GM21717 (cell line): ENCODE data around the gene TPM1.

Experiments used
- ATAC-seq: cut with Tn5 transposase; IDR thresholded peaks from one replicate; pipeline ENCODE4 v1.9.1; 2021; ENCODE audit warnings: mild to moderate bottlenecking, moderate library complexity; ENCODE audit not compliant: unreplicated experiment

Gene TPM1

GRCh38 chr15:63015618-63016017 is 26.9 kb upstream of the TPM1 start:
- no peak for ATAC-seq

- ATAC-seq, result no peak
Measured at GRCh38 chr15:63016234-63016633, 26.3 kb upstream of the TPM1 start.

GRCh38 chr15:63018639-63019038 is 23.9 kb upstream of the TPM1 start:
- no peak for ATAC-seq

DNA sequence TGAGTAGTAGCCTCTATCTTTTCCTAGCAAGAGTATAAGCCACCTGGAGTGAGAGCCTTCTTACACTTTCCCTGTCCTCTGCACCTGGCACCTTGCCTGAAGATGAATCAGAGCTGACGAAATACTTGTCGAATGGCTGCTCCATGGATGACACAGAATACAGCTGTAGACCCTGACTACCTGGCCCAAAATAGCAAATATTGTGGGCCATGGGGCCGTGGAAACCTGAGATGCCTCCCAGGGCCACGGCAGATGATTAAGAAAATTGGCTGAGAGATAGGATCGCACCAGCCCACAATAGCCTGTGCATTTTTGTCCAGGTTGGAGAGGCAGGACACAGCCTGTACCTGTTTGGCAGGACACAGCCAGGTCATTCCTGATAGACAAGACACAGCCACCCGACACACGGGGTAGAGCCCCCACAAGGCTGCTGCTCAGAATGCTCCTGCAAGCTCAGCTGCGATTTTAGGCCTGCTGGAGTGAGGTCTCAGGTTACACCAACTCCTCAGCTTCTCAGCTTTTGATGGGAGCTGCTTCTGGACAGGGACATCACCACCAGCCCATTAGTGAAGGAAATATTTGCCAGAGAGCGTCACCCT is 22.9 kb upstream of the TPM1 start:
- ATAC-seq, result no peak

DNA sequence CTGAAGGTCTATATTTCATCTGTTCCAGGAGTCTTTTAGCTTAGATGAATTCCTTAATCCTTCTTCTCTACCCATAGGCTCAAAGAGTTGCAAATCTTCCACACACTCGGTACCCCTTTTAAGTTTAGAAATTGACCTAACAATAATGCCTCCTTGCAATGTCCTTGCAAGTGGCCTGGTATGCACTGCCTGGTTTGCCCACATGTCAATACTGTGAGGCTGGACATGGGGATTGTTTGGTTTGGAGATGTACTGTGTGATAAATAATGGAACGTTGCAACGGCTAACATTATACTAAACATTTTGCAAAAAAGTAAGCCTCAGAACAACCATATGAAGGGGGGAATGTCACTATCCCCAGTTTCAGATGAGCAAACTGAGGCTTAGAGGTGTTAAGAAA is 22.4 kb upstream of the TPM1 start:
- ATAC-seq, result no peak

DNA sequence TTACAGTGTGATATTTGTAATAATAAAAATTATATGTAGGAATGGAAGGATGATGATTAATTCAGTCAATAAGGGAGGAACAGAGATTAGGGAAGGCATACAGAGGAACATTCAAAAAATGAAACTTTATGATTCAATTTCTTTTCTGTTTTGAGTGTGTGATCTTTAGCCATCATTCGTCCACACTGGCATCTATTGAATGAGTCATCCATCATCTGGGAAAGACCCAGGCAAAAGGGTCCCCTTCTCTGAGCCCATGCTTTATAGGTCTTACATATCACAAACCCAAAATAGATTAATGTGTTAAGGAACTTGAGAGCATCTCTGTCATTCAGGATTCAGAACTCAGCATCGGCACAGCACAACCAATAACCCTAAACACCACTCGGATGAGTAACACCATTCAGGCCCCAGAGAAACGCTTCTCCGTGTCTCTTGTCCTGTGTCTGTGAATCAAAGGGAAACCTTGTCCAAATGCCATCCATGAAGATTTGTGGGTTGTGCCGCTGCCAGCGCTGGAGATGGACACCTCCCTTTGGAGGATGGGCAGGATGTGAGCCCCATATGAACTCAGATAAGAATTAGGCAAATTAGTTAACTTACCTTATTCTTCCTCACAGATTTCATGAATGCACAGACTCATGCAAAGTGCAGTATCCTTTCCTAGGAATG is 21.7 kb upstream of the TPM1 start:
- no peak for ATAC-seq

GRCh38 chr15:63022181-63022580 is 20.4 kb upstream of the TPM1 start:
- ATAC-seq, result no peak

- no peak for ATAC-seq
Measured at GRCh38 chr15:63022663-63023062, 19.9 kb upstream of the TPM1 start.

DNA sequence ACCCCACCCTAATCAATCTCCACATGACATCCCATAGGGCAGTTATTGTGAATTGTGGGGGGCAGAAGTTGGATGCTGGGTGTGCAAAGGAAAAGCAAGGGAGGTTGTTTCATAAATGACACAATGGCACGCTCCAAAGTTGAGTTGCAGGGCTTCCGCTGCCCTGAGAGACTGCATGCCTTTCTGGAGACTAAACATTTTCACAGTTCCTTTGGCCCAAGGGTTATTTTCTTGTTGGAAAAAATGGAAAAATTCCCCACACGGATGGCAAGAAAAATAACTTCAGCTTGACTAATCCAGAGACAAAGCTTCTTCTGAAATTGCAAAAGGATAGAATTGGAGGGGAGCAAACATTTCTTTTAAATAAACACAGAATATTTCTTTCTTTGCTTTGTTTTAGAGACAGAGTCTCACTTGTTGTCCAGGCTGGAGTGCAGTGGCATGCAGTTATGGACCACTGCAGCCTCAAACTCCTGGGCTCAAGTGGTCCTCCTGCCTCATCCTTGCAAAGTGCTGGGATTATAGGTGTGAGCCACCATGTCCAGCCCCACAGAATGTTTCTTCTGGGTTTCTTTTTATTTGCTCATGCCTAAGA is 19.1 kb upstream of the TPM1 start:
- no peak for ATAC-seq

GRCh38 chr15:63025460-63025859 is 17.1 kb upstream of the TPM1 start:
- ATAC-seq, result no peak

- ATAC-seq, result no peak
Measured at GRCh38 chr15:63027646-63028045, 14.9 kb upstream of the TPM1 start.

GRCh38 chr15:63028442-63029110 is 14.0 kb upstream of the TPM1 start:
- ATAC-seq, result no peak

GRCh38 chr15:63029676-63030075 is 12.9 kb upstream of the TPM1 start:
- ATAC-seq, result no peak

GRCh38 chr15:63030101-63030551 is 12.4 kb upstream of the TPM1 start:
- no peak for ATAC-seq

DNA sequence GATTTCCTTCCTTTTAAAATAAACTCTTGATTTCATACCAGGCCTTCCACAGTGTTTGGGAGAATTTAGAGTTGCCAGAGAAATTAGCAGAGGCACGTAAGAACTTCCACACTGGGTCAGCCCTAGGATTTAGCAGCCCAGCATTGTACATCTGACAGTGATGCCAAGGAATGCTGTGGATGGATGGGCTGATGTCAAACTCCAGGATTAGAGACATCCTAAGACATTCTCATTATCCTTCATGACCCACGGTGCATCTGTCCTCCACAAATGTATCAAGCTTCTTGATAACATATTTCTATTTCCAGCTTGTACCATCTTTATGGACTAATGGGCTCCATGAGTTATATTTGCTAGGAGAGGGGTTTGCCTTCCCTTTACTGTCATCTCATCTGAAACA is 8.0 kb upstream of the TPM1 start:
- ATAC-seq, result no peak

DNA sequence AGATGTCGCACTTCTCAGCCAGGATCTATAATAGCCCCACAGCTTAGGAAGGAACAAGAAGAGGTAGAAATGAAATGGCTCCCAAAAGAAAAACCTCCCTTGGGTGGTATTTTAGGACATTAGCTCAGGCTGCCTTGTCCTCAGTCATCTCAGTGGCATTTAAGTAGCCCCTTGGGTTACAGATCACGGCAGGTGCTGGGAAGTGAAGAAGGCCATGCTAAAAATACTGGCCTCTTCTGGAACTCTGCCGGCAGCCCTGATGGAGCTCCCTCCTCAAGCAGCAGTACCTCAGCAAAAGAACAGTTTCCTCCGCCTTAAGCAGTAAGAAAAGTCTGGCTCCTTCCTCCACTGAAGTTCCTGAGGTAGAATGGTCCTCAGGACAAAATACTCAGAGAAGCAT is 7.3 kb upstream of the TPM1 start:
- ATAC-seq, result no peak

DNA sequence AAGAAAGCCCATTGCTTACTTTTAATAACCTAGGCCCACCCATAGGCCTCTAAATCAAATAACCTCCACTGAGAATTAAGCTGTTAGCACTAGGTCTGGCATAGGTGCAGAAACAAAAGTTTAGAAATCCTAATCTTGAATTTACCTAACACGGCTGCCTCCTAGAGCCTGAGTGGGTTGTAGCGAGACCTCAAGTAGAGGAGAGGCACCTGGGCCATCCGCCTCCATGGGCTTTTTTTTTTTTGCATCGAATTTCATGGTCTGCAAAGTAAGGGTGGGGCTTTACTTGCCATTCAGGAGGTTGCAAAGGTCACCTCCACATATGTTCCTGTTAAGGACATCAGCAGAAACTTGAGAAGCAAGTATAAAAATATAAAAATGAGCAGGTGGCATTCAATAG is 6.6 kb upstream of the TPM1 start:
- ATAC-seq, result no peak

- no peak for ATAC-seq
Measured at GRCh38 chr15:63037976-63038720, 4.4 kb upstream of the TPM1 start.

DNA sequence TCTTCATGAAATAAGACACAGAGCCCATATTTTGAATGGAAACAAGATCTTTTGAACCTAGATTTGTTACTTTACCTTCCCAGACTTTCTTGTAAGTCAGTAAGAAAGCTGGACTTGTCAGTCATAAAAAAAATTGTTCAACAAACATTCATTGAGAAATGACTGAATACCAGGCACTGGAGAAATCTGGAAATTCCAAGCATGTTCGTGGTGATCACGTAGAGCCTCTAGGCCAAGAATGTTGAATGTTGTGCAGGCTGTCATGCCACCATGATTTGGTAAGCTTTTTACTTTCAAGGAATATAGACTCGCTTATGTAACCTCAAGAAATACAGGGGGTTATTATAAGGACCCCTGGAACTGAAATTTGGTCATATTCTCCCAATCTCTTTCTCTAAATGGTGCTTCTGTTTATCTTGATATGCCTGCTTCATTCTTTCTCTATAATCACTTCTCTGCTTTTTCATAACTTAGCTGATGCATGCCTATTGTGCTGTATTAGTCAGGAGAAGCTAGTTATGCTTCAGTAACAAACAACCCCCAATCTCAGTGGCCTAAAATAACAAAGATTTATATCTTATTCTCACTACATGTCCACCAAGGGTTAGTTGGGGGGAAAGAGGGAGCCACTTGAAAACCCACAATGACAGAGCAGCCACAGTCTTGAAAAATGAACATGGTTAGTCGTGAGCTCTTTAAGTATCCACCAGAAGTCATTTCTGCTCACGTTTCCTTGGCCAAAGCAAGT is 3.4 kb upstream of the TPM1 start:
- no peak for ATAC-seq

GRCh38 chr15:63039811-63040210 is 2.7 kb upstream of the TPM1 start:
- ATAC-seq, result no peak

GRCh38 chr15:63040509-63040908 is 2.0 kb upstream of the TPM1 start:
- no peak for ATAC-seq
